Epidermal melanocyte (primary cell): ENCODE measurements around the gene OSBPL10.

Source experiments
- DNase-seq: peaks from one replicate; pipeline ENCODE4 v3.0.0; 2011; ENCODE audit warnings: low spot score; ENCODE audit not compliant: insufficient read length

OSBPL10 gene

DNA sequence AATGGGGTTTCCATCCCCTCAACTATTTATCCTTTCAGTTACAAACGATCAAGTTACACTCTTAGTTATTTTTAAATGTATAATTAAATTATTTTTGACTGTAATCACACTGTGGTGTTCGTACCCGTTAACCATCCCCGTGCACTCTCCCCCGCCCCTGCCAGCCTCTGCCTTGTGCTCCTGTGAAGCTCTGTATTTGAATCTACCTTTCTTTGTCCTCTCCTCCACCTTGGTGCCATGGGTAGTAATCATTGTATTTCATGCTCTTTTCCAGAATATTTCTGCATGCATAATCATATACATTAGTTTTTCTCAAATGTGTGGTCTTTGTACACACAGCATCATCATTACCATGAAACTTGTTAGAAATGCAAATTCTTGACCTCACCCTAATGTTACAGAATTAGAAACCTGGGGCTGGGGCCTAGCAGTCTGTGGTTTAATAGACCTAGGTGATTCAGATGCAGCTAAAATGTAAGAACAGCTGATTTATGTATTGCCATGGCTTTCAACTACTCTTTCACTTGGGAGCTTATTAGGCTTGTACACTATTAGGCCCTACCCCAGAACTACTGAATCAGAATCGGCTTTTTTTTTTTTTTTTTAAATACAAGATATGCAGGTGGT, 356.9 kb downstream of the OSBPL10 start:
- no peak for DNase-seq

DNA sequence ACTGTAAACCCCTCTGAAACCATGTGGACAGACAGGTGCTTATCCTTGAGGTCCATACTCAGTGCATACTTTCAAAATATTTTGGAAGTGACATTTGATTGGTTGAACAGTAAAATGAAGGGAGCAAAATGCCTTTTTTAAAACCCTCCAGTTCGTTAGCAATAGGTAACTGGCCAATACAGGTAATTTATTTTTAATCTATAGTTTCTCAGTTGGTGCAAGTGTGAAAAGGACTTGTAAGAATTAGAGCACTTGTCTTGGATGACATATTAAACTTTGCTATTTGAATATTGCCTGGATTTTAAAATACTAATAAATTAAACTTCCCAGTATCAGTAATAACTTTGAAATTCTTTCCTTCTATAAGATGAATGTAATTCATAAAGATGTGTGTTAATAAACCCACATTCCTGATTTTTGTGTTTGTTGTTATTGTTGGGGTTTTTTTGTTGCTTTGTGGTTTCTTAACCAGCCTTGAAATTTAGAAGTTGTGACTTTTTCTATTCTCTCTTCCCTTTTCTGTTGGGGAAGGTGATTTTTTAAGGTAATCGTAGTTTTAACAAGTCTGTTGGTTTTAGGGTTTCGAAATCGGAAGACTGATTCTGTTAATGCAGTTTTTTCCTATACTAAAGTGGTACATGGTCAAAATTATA, 358.3 kb downstream of the OSBPL10 start:
- no peak for DNase-seq

DNA sequence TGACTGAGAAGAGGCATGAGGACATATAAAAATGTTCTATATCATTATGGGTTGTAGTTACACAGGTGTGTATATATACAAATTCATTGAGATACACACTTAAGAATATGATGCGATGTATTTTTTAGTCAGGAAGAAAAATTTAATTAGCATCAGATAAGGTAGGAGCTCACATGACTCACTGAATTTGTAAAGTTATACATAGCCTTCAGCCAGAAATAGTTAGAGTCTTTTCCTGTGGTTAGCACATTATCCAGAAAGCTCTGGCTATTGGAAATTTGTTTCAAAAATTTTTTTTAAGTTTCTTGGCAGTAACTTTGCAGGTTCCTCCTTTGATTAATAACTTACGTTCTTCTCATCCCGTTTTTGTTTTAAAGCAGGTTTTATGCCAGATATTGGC, 359.7 kb downstream of the OSBPL10 start:
- no peak for DNase-seq

DNA sequence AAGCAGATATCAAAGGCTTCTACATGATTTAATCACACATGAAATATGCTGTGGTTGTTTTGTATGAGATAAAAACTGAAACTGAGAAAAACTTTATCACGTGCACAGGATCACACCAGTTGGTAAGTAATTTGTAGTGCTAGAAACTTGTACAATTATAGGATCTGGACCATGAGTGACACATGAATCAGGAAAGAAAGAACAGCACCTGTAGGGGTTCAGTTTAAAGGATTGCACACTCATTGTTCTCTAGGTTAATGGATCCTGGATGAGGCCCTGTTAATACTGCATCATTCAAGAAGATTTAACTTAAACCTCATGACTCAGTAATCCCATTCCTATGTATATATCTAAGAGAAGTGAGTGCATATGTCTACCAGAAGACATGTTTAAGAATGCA, 360.4 kb downstream of the OSBPL10 start:
- no peak for DNase-seq

DNA sequence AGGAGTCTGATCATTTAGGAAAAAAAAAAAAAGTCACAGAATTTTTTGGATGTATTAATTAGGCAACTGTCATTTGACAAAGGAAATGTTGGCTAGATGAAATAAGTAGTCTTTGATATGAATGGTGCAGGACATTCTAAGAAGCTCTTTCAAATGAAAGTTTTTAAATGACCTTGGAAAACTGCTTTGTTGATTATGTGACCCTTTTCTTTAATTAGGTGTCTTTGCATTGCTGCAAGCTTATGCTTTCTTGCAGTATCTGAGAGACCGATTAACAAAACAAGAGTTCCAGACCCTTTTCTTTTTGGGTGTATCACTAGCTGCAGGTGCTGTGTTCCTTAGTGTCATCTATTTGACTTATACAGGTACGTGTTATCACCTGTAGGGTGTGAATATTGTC, 364.4 kb downstream of the OSBPL10 start:
- no peak for DNase-seq

DNA sequence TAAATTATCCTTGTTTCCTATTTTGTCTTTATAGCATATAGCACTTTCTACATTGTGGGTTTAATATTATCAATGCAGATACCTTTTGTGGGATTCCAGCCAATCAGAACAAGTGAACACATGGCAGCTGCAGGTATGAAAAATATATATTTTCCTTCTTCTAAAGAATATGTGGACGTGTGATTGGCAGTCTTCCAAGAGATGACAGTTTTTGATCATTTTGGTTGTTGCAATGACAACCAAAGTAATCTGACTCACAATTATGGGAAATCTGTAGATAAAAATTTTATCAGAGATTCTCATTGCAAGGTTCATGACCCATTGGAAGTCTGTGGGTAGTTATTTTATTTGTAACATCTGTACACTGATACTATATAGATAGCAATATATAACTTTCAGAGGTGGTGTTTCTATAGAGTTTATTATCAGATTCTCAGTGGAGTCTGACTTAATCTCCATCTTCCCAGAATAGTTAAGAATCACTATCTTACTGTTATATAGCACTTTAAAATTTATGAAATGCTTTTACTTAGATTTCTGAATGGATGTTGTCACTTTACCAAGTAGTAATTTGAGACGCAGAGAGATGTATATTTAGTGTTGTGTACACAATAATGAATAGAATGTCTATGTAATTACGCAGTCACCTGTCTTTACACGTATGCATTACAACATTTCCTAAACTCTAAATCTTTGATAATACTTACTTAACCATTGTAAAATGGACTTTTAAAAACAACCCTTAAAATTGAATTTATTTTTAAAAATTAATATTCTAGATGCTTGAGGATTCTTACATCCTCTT, 365.8 kb downstream of the OSBPL10 start:
- no peak for DNase-seq

DNA sequence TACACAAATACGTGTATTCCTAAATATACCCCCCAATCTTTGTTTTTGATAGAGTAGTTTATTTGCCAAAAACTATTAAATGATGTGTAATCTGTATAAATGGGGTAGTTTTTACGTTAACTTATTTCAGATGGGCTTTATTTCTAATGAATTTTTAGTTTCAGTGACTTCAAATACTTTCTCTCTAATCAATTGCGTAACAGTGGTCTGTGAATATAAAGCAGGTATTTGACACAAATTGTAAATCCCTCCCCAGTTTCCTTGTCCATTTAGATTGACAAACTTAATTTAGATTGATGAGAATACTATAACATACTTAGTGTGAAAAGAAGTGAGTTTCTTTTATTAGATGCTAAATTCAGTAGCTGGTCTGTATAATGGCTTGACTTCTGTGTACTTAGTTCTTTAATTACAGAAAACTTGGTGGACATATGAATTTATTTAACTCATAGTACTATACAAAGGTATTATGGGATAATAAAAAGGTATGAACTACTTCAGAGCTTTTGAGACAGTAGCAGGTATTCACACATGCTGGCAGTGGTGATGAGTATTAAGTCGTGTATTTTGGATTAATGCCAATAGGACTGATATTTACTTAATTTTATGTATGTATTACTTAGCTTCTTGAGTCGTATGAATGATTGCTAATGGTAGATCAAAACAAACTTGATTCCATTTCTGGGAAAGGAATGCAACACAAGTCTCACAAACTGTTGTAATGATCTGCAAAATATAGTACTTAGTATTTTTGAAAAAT, 366.7 kb downstream of the OSBPL10 start:
- DNase-seq = no peak

DNA sequence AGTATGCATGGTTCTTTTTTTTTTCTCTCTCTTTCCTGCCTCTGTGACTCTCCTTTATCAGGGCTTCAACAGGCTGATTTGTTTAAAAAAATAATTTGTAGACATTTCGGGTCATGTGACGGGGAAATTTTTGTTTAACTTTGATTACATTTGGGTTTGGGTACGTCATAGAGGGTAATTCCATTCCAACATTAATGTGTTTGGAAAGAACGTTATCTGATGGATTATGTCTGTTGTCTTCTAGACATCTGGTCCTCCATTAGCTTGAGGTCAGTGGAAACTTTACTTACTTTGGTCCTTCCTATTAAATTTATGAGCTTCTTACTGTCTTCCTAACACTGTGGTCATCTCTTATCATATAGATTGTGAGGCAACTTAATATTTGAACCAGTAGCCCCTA, 367.4 kb downstream of the OSBPL10 start:
- DNase-seq = no peak

DNA sequence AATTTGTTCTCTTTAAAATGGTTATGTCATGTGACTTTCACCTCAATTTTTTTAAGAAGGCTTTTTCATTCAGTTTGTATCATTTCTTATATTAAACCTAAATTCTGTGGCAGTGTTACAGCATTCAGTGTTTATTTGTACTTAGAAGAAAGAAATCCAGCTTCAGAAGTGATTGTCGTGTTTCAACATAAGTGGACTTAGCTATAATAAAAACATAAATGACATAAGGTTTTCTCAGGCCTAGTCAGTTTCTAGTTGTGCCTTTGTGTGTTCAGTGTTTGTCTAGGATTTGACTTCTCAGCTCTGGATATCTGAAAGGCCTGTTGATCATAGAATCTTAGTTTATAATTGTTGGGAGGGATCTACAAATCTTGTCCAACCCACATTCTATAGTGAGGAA, 367.9 kb downstream of the OSBPL10 start:
- DNase-seq = no peak
